HEK293 (cell line): ENCODE results near the gene EFCAB8.

ENCODE experiments used
- CTCF ChIA-PET: fragments of 350-600 bp; formaldehyde crosslinking; extraction: SDS; loops from one replicate; lab custom pipeline; 2021; ENCODE audit warnings: antibody characterized with exemption; lab: Yijun Ruan, JAX
- POLR2A ChIA-PET: fragments of 300-600 bp; formaldehyde crosslinking; extraction: SDS; loops from one replicate; lab custom pipeline; 2020; ENCODE audit warnings: antibody characterized with exemption, inconsistent platforms; lab: Yijun Ruan, JAX
- H3K27ac ChIP-seq: fragments of 200-500 bp; sonication (Bioruptor generic); 2 replicates; pipeline ENCODE4 v1.5.1; 2014; ENCODE audit warnings: low read depth, low read length, control low read depth, inconsistent platforms; ENCODE audit errors: extremely low read depth
- H3K36me3 ChIP-seq, 2 experiments: fragments of 200-500 bp in 1 of 2; sonication (Bioruptor generic) in 1 of 2; 1 replicate in 1 of 2; 2 replicates in 1 of 2; pipeline ENCODE4 v1.5.1; 2014 to 2017; ENCODE audit warnings: inconsistent platforms in 2 of 2, low read length in 2 of 2; ENCODE audit not compliant: control insufficient read depth in 2 of 2, insufficient read depth in 1 of 2
- H3K4me1 ChIP-seq: fragments of 200-500 bp; sonication (Bioruptor generic); 2 replicates; pipeline ENCODE4 v1.5.1; 2014; ENCODE audit warnings: mild to moderate bottlenecking, low read length, inconsistent platforms; ENCODE audit not compliant: control insufficient read depth, insufficient read depth
- H3K4me3 ChIP-seq: 2 replicates; pipeline ENCODE4 v1.5.1; 2011; ENCODE audit warnings: low read depth, mild to moderate bottlenecking, control low read depth, low read length, moderate library complexity
- H3K9me3 ChIP-seq: fragments of 200-500 bp; sonication (Bioruptor generic); 2 replicates; pipeline ENCODE4 v1.5.1; 2014; ENCODE audit warnings: low read depth, low read length, inconsistent platforms; ENCODE audit not compliant: control insufficient read depth, insufficient read depth
- HOXC10 ChIP-seq: sonication (generic); formaldehyde crosslinking; IDR thresholded peaks from 2 replicates; pipeline ENCODE4 v1.8.1; 2023; ENCODE audit warnings: mild to moderate bottlenecking, missing genetic modification reagents
- RBAK ChIP-seq: fragments of 450-650 bp; formaldehyde crosslinking; IDR thresholded peaks from 2 replicates; pipeline ENCODE4 v1.5.1; 2016; ENCODE audit warnings: missing biosample characterization, missing genetic modification characterization
- WT1 ChIP-seq: fragments of 450-650 bp; formaldehyde crosslinking; IDR thresholded peaks from 2 replicates; pipeline ENCODE4 v1.5.1; 2016; ENCODE audit warnings: missing biosample characterization, missing genetic modification characterization
- YY1 ChIP-seq: fragments of 450-650 bp; formaldehyde crosslinking; IDR thresholded peaks from 2 replicates; pipeline ENCODE4 v1.5.1; 2018; ENCODE audit warnings: missing biosample characterization, missing genetic modification characterization
- ZFP41 ChIP-seq: fragments of 450-650 bp; formaldehyde crosslinking; IDR thresholded peaks from 2 replicates; pipeline ENCODE4 v1.5.1; 2016; ENCODE audit warnings: missing biosample characterization, missing genetic modification characterization, borderline replicate concordance
- ZNF175 ChIP-seq: fragments of 450-650 bp; formaldehyde crosslinking; IDR thresholded peaks from 2 replicates; pipeline ENCODE4 v1.5.1; 2016; ENCODE audit warnings: missing biosample characterization, missing genetic modification characterization
- ZNF335 ChIP-seq: fragments of 450-650 bp; formaldehyde crosslinking; conservative IDR thresholded peaks from 2 replicates; pipeline ENCODE4 v1.5.1; 2016; ENCODE audit warnings: missing biosample characterization, missing genetic modification characterization
- ZNF354C ChIP-seq: fragments of 450-650 bp; formaldehyde crosslinking; IDR thresholded peaks from 2 replicates; pipeline ENCODE4 v1.5.1; 2016; ENCODE audit warnings: missing biosample characterization, missing genetic modification characterization, low read depth, borderline replicate concordance
- ZNF404 ChIP-seq: fragments of 450-650 bp; formaldehyde crosslinking; IDR thresholded peaks from 2 replicates; pipeline ENCODE4 v1.5.1; 2017; ENCODE audit warnings: missing biosample characterization, missing genetic modification characterization
- ZNF510 ChIP-seq: fragments of 450-650 bp; formaldehyde crosslinking; IDR thresholded peaks from 2 replicates; pipeline ENCODE4 v1.5.1; 2018; ENCODE audit warnings: mild to moderate bottlenecking, missing genetic modification characterization, missing biosample characterization; ENCODE audit not compliant: insufficient replicate concordance
- ZNF514 ChIP-seq: fragments of 450-650 bp; formaldehyde crosslinking; IDR thresholded peaks from 2 replicates; pipeline ENCODE4 v1.5.1; 2016; ENCODE audit warnings: missing biosample characterization, missing genetic modification characterization
- ZNF596 ChIP-seq: fragments of 450-650 bp; IDR thresholded peaks from 2 replicates; pipeline ENCODE4 v1.5.0; 2018; ENCODE audit warnings: missing biosample characterization, mild to moderate bottlenecking, missing genetic modification characterization, moderate library complexity
- ZNF621 ChIP-seq: fragments of 450-650 bp; formaldehyde crosslinking; IDR thresholded peaks from 2 replicates; pipeline ENCODE4 v1.5.1; 2017; ENCODE audit warnings: missing biosample characterization, missing genetic modification characterization
- TF ChIP-seq, protein P1 (sequence below): IDR thresholded peaks from 2 replicates; pipeline ENCODE4 v1.6.1; 2011; ENCODE audit warnings: mild to moderate bottlenecking, low read depth, low read length, borderline replicate concordance
- TF ChIP-seq, protein P2 (sequence below): fragments of 450-650 bp; formaldehyde crosslinking; conservative IDR thresholded peaks from 2 replicates; pipeline ENCODE4 v1.5.1; 2016; ENCODE audit warnings: low read depth, missing biosample characterization, missing genetic modification characterization
- TF ChIP-seq, protein P3 (sequence below): fragments of 450-650 bp; formaldehyde crosslinking; IDR thresholded peaks from 2 replicates; pipeline ENCODE4 v1.5.1; 2016; ENCODE audit warnings: missing biosample characterization, missing genetic modification characterization, low read depth
- TF ChIP-seq, protein P4 (sequence below): fragments of 450-650 bp; formaldehyde crosslinking; IDR thresholded peaks from 2 replicates; pipeline ENCODE4 v1.5.1; 2017; ENCODE audit warnings: missing biosample characterization, missing genetic modification characterization
- TF ChIP-seq, protein P5 (sequence below): fragments of 450-650 bp; formaldehyde crosslinking; IDR thresholded peaks from 2 replicates; pipeline ENCODE4 v1.5.1; 2016; ENCODE audit warnings: missing biosample characterization, missing genetic modification characterization

EFCAB8 gene

DNA sequence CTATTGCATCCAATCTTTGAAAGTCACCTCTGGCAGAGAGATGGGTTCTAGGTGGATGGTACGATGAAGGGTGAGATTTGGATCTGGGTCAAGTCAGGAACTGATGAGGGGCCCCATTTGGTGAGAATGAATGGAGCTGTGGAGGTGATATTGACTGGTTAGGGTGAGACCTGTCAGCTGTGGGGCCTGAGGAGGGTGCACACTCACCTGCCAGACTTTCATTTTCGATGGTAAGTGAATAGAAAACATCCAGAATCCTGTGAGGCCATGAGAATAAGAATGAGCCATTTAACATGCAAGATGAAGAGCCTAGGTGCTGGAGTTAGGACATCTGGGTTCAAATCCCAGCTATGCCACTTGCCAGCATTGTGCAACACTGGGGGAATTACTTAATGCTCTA lies 138.7 kb downstream of the EFCAB8 start (continued):
- TF ChIP-seq, protein P1, sequence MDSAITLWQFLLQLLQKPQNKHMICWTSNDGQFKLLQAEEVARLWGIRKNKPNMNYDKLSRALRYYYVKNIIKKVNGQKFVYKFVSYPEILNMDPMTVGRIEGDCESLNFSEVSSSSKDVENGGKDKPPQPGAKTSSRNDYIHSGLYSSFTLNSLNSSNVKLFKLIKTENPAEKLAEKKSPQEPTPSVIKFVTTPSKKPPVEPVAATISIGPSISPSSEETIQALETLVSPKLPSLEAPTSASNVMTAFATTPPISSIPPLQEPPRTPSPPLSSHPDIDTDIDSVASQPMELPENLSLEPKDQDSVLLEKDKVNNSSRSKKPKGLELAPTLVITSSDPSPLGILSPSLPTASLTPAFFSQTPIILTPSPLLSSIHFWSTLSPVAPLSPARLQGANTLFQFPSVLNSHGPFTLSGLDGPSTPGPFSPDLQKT, result no peak
- TF ChIP-seq ZNF510 (tag by site-specific recombination) (no peak), ZNF354C (tag by site-specific recombination) (no peak), ZNF514 (tag by site-specific recombination) (no peak), ZFP41 (no peak), WT1 (tag by site-specific recombination) (no peak)
- TF ChIP-seq, protein P2, sequence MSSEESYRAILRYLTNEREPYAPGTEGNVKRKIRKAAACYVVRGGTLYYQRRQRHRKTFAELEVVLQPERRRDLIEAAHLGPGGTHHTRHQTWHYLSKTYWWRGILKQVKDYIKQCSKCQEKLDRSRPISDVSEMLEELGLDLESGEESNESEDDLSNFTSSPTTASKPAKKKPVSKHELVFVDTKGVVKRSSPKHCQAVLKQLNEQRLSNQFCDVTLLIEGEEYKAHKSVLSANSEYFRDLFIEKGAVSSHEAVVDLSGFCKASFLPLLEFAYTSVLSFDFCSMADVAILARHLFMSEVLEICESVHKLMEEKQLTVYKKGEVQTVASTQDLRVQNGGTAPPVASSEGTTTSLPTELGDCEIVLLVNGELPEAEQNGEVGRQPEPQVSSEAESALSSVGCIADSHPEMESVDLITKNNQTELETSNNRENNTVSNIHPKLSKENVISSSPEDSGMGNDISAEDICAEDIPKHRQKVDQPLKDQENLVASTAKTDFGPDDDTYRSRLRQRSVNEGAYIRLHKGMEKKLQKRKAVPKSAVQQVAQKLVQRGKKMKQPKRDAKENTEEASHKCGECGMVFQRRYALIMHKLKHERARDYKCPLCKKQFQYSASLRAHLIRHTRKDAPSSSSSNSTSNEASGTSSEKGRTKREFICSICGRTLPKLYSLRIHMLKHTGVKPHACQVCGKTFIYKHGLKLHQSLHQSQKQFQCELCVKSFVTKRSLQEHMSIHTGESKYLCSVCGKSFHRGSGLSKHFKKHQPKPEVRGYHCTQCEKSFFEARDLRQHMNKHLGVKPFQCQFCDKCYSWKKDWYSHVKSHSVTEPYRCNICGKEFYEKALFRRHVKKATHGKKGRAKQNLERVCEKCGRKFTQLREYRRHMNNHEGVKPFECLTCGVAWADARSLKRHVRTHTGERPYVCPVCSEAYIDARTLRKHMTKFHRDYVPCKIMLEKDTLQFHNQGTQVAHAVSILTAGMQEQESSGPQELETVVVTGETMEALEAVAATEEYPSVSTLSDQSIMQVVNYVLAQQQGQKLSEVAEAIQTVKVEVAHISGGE (tag by site-specific recombination), result no peak

DNA sequence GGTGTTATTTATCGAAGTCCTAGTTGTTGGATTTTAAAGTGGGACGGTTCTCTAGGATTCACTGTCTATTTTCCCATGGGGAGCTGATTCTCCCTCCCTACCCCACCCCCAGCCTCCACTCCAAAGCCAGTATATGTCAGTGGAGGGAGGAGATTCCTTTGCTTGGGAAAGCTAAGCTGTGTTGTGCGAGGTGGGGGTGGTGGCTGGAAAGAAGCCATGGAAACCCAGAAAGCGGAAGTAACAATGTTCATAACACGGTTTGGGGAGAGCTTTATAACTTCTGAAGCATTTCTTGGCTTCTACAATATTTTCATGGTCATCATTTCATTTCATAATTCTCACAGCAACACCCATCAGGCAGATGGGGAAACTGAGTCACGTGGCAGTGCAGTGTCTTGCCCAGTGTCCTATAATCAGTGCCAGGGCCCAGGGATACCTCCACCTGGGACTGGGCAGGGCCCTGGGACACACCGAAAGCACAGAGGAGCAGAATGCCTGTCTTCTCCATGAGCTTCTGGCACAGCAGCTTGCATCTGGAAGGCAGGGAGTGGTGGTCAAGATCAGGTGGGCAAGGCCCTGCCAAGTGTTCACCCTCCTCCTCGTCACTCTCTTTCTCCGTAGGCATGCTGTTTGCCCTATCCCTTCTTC lies 141.0 kb downstream of the EFCAB8 start:
- POLR2A ChIA-PET, result no interaction called here
- no peaks in the 10 kb centered on the region for H3K36me3 ChIP-seq
- CTCF ChIA-PET, result no interaction called here

More for the DNA sequence above, 141.0 kb downstream of the EFCAB8 start:
- TF ChIP-seq ZNF335 (tag by site-specific recombination) (no peak), ZNF621 (no peak), ZNF175 (tag by site-specific recombination) (no peak), ZNF404 (tag by site-specific recombination) (no peak), ZNF596 (no peak), WT1 (tag by site-specific recombination) (no peak), RBAK (tag by site-specific recombination) (no peak), YY1 (no peak), HOXC10 (CRISPR knock-in tag) (no peak), ZNF510 (tag by site-specific recombination) (no peak)
- TF ChIP-seq, protein P3, sequence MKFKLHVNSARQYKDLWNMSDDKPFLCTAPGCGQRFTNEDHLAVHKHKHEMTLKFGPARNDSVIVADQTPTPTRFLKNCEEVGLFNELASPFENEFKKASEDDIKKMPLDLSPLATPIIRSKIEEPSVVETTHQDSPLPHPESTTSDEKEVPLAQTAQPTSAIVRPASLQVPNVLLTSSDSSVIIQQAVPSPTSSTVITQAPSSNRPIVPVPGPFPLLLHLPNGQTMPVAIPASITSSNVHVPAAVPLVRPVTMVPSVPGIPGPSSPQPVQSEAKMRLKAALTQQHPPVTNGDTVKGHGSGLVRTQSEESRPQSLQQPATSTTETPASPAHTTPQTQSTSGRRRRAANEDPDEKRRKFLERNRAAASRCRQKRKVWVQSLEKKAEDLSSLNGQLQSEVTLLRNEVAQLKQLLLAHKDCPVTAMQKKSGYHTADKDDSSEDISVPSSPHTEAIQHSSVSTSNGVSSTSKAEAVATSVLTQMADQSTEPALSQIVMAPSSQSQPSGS (tag by site-specific recombination), result no peak
- TF ChIP-seq, protein P4, sequence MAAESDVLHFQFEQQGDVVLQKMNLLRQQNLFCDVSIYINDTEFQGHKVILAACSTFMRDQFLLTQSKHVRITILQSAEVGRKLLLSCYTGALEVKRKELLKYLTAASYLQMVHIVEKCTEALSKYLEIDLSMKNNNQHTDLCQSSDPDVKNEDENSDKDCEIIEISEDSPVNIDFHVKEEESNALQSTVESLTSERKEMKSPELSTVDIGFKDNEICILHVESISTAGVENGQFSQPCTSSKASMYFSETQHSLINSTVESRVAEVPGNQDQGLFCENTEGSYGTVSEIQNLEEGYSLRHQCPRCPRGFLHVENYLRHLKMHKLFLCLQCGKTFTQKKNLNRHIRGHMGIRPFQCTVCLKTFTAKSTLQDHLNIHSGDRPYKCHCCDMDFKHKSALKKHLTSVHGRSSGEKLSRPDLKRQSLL, result no peak
- TF ChIP-seq, protein P5, sequence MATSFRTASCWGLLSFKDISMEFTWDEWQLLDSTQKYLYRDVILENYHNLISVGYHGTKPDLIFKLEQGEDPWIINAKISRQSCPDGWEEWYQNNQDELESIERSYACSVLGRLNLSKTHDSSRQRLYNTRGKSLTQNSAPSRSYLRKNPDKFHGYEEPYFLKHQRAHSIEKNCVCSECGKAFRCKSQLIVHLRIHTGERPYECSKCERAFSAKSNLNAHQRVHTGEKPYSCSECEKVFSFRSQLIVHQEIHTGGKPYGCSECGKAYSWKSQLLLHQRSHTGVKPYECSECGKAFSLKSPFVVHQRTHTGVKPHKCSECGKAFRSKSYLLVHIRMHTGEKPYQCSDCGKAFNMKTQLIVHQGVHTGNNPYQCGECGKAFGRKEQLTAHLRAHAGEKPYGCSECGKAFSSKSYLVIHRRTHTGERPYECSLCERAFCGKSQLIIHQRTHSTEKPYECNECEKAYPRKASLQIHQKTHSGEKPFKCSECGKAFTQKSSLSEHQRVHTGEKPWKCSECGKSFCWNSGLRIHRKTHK, result no peak
- TF ChIP-seq, all 188 proteins: peak for 0
- Histone ChIP-seq H3K27ac (no peak overlapping the region), H3K4me3 (no peak overlapping the region), H3K9me3 (no peaks in the 10 kb centered on the region), H3K4me1 (no peaks in the 10 kb centered on the region)
